Measurements from ENCODE around the gene LHX6.

Gene LHX6

DNA sequence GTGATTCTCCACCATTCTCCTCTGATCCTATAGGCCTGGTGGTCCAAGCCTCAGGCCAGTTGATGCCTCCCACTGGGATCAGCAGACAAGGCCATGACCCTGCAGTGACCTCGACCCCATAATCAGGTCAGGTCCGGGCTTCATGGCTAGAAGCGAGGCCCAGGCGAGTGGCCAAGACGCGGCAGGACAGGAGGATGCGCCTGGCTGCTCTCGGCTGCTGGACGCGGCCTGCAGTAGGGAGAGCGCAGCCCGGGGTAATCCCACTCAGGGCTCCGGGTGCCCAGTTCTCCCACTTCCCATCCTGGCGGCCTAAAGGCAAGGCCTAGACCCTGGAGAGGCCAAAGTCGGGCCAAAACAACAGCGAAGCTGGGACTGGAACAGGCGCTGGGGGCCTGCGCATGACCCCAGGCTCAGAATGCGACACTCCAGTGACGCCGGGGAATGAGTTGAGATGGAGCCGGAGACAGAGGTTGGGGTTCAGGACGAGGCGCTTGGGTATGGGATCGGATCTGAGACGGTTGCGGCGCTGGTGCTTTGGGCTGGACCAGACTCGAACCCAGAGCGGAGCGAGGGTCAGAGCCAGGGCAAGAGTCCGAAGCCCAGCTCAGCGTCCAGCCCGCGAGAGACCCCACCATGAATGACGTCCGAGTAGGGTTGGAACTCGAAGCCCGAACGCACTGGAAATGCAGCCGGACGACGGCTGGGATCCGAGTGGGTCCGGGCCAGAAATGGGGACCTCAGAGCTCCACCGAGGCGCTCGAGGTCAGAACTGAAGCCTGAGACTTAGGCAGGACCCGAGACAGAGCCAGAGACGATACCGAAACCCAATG is 3.2 kb downstream of the LHX6 start:
- no peak for DNase-seq

DNA sequence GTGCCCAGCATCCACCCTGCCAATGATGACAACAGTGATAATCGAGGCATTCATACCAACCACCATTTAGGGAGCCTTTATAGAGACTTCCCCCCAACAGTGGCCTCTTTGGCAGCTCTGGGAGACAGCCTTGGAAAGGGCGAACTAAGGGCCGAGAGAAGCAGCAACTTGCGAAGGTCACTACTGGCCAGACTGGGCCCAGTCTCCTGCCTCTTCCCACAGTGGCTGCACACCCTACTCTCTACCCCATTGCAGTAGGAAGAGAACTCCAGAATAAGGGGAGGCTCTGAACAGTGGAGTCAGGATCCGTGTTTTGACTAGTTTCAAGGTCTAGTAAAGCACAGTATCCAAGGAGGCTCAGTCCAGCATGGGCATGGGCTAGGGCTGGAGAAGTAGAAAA is 5.3 kb downstream of the LHX6 start:
- Histone ChIP-seq H2BK5ac (ENCODE audit: low read depth, low read length, poor library complexity, severe bottlenecking) (no peak overlapping the region), H3K9me3 (ENCODE audit: control insufficient read depth, low read length) (no peaks in the 10 kb centered on the region), H3K9ac (ENCODE audit: low read length) (no peak overlapping the region), H2BK12ac (ENCODE audit: low read length in 2 of 2) (no peak overlapping the region), H3K14ac (ENCODE audit: low read length in 2 of 2) (no peak overlapping the region), H4K8ac (ENCODE audit: low read length) (no peak overlapping the region), H2BK120ac (ENCODE audit: low read depth, low read length) (no peak overlapping the region), H3K36me3 (ENCODE audit: control insufficient read depth in 1 of 2, insufficient read depth in 2 of 2, low read depth in 1 of 2, low read length in 2 of 2) (no peaks in the 10 kb centered on the region), H3K4me2 (ENCODE audit: low read length, poor library complexity, severe bottlenecking) (no peak overlapping the region), H3K18ac (ENCODE audit: low read depth in 1 of 2, low read length in 2 of 2) (no peak overlapping the region), H3K4me1 (ENCODE audit: control insufficient read depth, insufficient read depth, low read depth, low read length) (peaks cover 32% of the 10 kb centered on the region), H2AFZ (ENCODE audit: low read depth, low read length) (no peak overlapping the region), H3K4me3 (ENCODE audit: insufficient read depth in 1 of 2, low read depth in 1 of 2, low read length in 2 of 2) (no peak overlapping the region), H2BK15ac (ENCODE audit: low read depth, poor library complexity, severe bottlenecking) (no peak overlapping the region), H3K27me3 (ENCODE audit: control insufficient read depth in 1 of 2, insufficient read depth in 1 of 2, low read length in 2 of 2) (peaks cover 98 to 99% of the 10 kb centered on the region in 2 experiments), H2AK5ac (ENCODE audit: low read length, severe bottlenecking) (no peak overlapping the region), H3K4ac (ENCODE audit: low read depth in 1 of 2, low read length in 2 of 2) (no peak overlapping the region), H3K27ac (ENCODE audit: low read length, poor library complexity, severe bottlenecking) (no peak overlapping the region), H3K79me1 (replicated peaks; ENCODE audit: low read length, poor library complexity, severe bottlenecking) (no peaks in the 10 kb centered on the region), H4K91ac (ENCODE audit: low read length) (no peak overlapping the region), H3K23ac (ENCODE audit: low read length in 2 of 2) (no peak overlapping the region)
- no peak for DNase-seq
- WGBS, result 75% methylated on average over 5 of the region's 5 CpGs

More for the DNA sequence above, 3.2 kb downstream of the LHX6 start:
- no peak overlapping the region for H4K91ac ChIP-seq (ENCODE audit: low read length)
- H2BK120ac ChIP-seq (ENCODE audit: low read depth, low read length), result no peak overlapping the region
- H3K9ac ChIP-seq (ENCODE audit: low read length), result no peak overlapping the region
- no peak overlapping the region for H2BK5ac ChIP-seq (ENCODE audit: low read depth, low read length, poor library complexity, severe bottlenecking)
- no peaks in the 10 kb centered on the region for H3K79me1 ChIP-seq (replicated peaks; ENCODE audit: low read length, poor library complexity, severe bottlenecking)
- peaks cover 23% of the 10 kb centered on the region for H3K4me1 ChIP-seq (ENCODE audit: control insufficient read depth, insufficient read depth, low read depth, low read length)
- no peak overlapping the region for H2AK5ac ChIP-seq (ENCODE audit: low read length, severe bottlenecking)
- no peak overlapping the region for H3K4ac ChIP-seq (ENCODE audit: low read depth in 1 of 2, low read length in 2 of 2)
- H3K14ac ChIP-seq (ENCODE audit: low read length in 2 of 2), result no peak overlapping the region
- no peak overlapping the region for H3K18ac ChIP-seq (ENCODE audit: low read depth in 1 of 2, low read length in 2 of 2)
- no peak overlapping the region for H3K23ac ChIP-seq (ENCODE audit: low read length in 2 of 2)
- H3K4me2 ChIP-seq (ENCODE audit: low read length, poor library complexity, severe bottlenecking), result no peak overlapping the region
- H2BK15ac ChIP-seq (ENCODE audit: low read depth, poor library complexity, severe bottlenecking), result no peak overlapping the region
- H2AFZ ChIP-seq (ENCODE audit: low read depth, low read length), result no peak overlapping the region
- H3K27ac ChIP-seq (ENCODE audit: low read length, poor library complexity, severe bottlenecking), result no peak overlapping the region
- H2BK12ac ChIP-seq (ENCODE audit: low read length in 2 of 2), result no peak overlapping the region
- 18% methylated on average over 51 of the region's 51 CpGs for WGBS
- no peaks in the 10 kb centered on the region for H3K36me3 ChIP-seq (ENCODE audit: control insufficient read depth in 1 of 2, insufficient read depth in 2 of 2, low read depth in 1 of 2, low read length in 2 of 2)
- H3K4me3 ChIP-seq (ENCODE audit: insufficient read depth in 1 of 2, low read depth in 1 of 2, low read length in 2 of 2), result peak overlapping the region in 1 of 2 experiments; percentile 57
- no peak overlapping the region for H4K8ac ChIP-seq (ENCODE audit: low read length)
- no peaks in the 10 kb centered on the region for H3K9me3 ChIP-seq (ENCODE audit: control insufficient read depth, low read length)
- H3K27me3 ChIP-seq (ENCODE audit: control insufficient read depth in 1 of 2, insufficient read depth in 1 of 2, low read length in 2 of 2), result peaks cover 96 to 97% of the 10 kb centered on the region in 2 experiments

DNA sequence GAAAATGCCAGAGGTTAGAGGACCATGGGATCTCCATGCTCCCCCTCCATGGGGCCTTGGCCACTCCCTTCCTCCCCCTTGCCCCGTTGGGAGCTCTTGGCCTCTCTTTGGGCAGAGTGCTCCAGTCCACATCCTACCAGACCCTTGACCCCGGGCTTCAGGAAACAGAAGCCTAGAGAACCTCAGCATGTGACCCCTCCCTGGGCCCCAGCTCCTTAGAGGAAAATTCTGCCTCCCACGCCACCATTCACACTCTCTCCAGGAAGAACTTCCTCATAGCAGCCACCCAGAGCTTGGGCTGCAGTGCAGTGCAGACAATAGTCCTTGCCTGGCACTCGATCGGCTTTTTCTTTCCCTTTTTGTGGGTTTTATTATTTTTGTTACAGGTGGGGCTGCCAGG is 6.0 kb downstream of the LHX6 start:
- H3K14ac ChIP-seq (ENCODE audit: low read length in 2 of 2), result no peak overlapping the region
- H3K4ac ChIP-seq (ENCODE audit: low read depth in 1 of 2, low read length in 2 of 2), result no peak overlapping the region
- DNase-seq, result no peak
- no peaks in the 10 kb centered on the region for H3K36me3 ChIP-seq (ENCODE audit: control insufficient read depth in 1 of 2, insufficient read depth in 2 of 2, low read depth in 1 of 2, low read length in 2 of 2)
- no peak overlapping the region for H3K23ac ChIP-seq (ENCODE audit: low read length in 2 of 2)
- H3K9me3 ChIP-seq (ENCODE audit: control insufficient read depth, low read length), result no peaks in the 10 kb centered on the region
- no peak overlapping the region for H3K4me3 ChIP-seq (ENCODE audit: insufficient read depth in 1 of 2, low read depth in 1 of 2, low read length in 2 of 2)
- H2BK12ac ChIP-seq (ENCODE audit: low read length in 2 of 2), result no peak overlapping the region
- H3K4me2 ChIP-seq (ENCODE audit: low read length, poor library complexity, severe bottlenecking), result no peak overlapping the region
- no peak overlapping the region for H2AK5ac ChIP-seq (ENCODE audit: low read length, severe bottlenecking)
- no peaks in the 10 kb centered on the region for H3K79me1 ChIP-seq (replicated peaks; ENCODE audit: low read length, poor library complexity, severe bottlenecking)
- no peak overlapping the region for H2BK5ac ChIP-seq (ENCODE audit: low read depth, low read length, poor library complexity, severe bottlenecking)
- H3K9ac ChIP-seq (ENCODE audit: low read length), result no peak overlapping the region
- H4K8ac ChIP-seq (ENCODE audit: low read length), result no peak overlapping the region
- H3K27ac ChIP-seq (ENCODE audit: low read length, poor library complexity, severe bottlenecking), result no peak overlapping the region
- H4K91ac ChIP-seq (ENCODE audit: low read length), result no peak overlapping the region
- WGBS, result 30% methylated on average over 3 of the region's 5 CpGs
- H2AFZ ChIP-seq (ENCODE audit: low read depth, low read length), result no peak overlapping the region
- no peak overlapping the region for H3K18ac ChIP-seq (ENCODE audit: low read depth in 1 of 2, low read length in 2 of 2)
- H3K27me3 ChIP-seq (ENCODE audit: control insufficient read depth in 1 of 2, insufficient read depth in 1 of 2, low read length in 2 of 2), result peaks cover 100% of the 10 kb centered on the region in 2 experiments
- no peak overlapping the region for H2BK120ac ChIP-seq (ENCODE audit: low read depth, low read length)
- no peak overlapping the region for H2BK15ac ChIP-seq (ENCODE audit: low read depth, poor library complexity, severe bottlenecking)
- H3K4me1 ChIP-seq (ENCODE audit: control insufficient read depth, insufficient read depth, low read depth, low read length), result peaks cover 30% of the 10 kb centered on the region

DNA sequence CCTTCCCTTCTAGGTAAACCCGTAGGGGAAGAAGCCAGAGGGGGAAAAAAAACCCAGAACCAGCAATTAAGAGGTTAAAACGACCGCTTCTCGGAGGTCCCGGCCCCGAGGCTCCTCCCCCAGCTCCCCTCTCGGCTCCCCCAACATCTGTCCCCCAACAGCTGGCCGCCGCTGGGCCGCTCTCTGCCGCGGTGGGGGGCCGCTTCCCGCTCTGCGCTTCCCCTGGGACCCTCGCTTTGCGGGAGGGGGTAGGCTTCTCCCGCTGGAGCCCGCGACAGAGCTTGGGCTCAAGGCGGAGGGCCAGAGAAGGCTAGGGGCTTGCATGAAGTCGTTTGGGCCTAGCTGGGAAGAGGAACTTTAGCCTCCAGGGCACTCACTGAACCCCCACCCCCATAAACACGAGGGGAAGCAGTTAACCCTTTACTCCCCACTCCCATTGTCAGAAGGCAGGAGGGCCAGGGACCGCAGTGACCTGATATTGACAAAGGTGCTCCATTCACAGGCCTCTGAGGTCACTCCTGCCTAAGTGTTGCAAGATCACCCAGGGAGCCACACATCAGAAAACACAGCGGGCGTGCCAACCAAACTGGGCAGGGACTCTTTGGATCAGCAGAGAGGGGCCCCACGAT is 7.5 kb downstream of the LHX6 start:
- Histone ChIP-seq H2BK12ac (ENCODE audit: low read length in 2 of 2) (no peak overlapping the region), H3K9me3 (ENCODE audit: control insufficient read depth, low read length) (no peaks in the 10 kb centered on the region), H3K27me3 (ENCODE audit: control insufficient read depth in 1 of 2, insufficient read depth in 1 of 2, low read length in 2 of 2) (peaks cover 100% of the 10 kb centered on the region in 2 experiments), H3K36me3 (ENCODE audit: control insufficient read depth in 1 of 2, insufficient read depth in 2 of 2, low read depth in 1 of 2, low read length in 2 of 2) (no peaks in the 10 kb centered on the region), H3K79me1 (replicated peaks; ENCODE audit: low read length, poor library complexity, severe bottlenecking) (no peaks in the 10 kb centered on the region), H4K8ac (ENCODE audit: low read length) (no peak overlapping the region), H2AFZ (ENCODE audit: low read depth, low read length) (no peak overlapping the region), H3K4me1 (ENCODE audit: control insufficient read depth, insufficient read depth, low read depth, low read length) (peaks cover 24% of the 10 kb centered on the region), H3K14ac (ENCODE audit: low read length in 2 of 2) (no peak overlapping the region), H2BK15ac (ENCODE audit: low read depth, poor library complexity, severe bottlenecking) (no peak overlapping the region), H2BK120ac (ENCODE audit: low read depth, low read length) (no peak overlapping the region), H2BK5ac (ENCODE audit: low read depth, low read length, poor library complexity, severe bottlenecking) (no peak overlapping the region), H3K9ac (ENCODE audit: low read length) (no peak overlapping the region), H3K4ac (ENCODE audit: low read depth in 1 of 2, low read length in 2 of 2) (no peak overlapping the region), H4K91ac (ENCODE audit: low read length) (no peak overlapping the region), H3K23ac (ENCODE audit: low read length in 2 of 2) (no peak overlapping the region), H3K18ac (ENCODE audit: low read depth in 1 of 2, low read length in 2 of 2) (no peak overlapping the region), H3K27ac (ENCODE audit: low read length, poor library complexity, severe bottlenecking) (no peak overlapping the region), H2AK5ac (ENCODE audit: low read length, severe bottlenecking) (no peak overlapping the region), H3K4me3 (ENCODE audit: insufficient read depth in 1 of 2, low read depth in 1 of 2, low read length in 2 of 2) (no peak overlapping the region), H3K4me2 (ENCODE audit: low read length, poor library complexity, severe bottlenecking) (no peak overlapping the region)
- DNase-seq, result no peak
- 6% methylated on average over 21 of the region's 27 CpGs for WGBS
